Tibial nerve (tissue), 3 donors: Measurements from ENCODE around the gene HAUS7.

Experiments used
- POLR2A ChIP-seq, 2 donors: fragments of 450-650 bp; IDR thresholded peaks; one replicate each; pipeline ENCODE4 v1.6.1; 2017; ENCODE audit warnings: antibody characterized with exemption in 2 of 2, mild to moderate bottlenecking in 2 of 2, moderate library complexity in 2 of 2
- TF ChIP-seq, protein P1 (sequence below), 5 experiments: fragments of 200-600 bp in 3 of 5; fragments of 450-650 bp in 2 of 5; sonication (generic) in 3 of 5; IDR thresholded peaks; one replicate each; pipeline ENCODE4 v1.5.1; 2016 to 2019; ENCODE audit warnings: antibody characterized with exemption in 5 of 5, mild to moderate bottlenecking in 3 of 5, moderate library complexity in 2 of 5

DNA sequence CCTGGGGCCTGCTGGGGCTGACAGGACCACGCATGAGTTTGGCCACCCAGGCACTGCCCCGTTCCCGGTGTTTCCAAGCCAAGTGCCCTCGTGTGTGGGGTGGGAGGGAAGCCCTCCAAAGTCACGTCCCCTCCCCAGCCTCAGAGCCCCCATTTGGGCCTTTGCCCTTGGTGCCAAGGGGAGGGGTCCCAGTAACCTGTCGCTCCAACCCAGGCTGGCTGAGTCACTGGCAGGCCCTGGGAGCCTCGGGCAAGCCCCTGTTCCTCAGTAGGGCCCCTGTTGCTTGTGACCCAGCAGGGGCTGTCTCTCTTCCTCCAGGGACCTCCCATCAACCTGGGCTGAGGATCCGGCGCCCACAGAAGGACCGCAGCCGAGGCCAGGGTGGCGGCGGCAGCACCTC, 10.7 kb upstream of the HAUS7 start:
- TF ChIP-seq, protein P1, sequence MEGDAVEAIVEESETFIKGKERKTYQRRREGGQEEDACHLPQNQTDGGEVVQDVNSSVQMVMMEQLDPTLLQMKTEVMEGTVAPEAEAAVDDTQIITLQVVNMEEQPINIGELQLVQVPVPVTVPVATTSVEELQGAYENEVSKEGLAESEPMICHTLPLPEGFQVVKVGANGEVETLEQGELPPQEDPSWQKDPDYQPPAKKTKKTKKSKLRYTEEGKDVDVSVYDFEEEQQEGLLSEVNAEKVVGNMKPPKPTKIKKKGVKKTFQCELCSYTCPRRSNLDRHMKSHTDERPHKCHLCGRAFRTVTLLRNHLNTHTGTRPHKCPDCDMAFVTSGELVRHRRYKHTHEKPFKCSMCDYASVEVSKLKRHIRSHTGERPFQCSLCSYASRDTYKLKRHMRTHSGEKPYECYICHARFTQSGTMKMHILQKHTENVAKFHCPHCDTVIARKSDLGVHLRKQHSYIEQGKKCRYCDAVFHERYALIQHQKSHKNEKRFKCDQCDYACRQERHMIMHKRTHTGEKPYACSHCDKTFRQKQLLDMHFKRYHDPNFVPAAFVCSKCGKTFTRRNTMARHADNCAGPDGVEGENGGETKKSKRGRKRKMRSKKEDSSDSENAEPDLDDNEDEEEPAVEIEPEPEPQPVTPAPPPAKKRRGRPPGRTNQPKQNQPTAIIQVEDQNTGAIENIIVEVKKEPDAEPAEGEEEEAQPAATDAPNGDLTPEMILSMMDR (IDR thresholded peaks at IDR 0.05), result no peak
- TF ChIP-seq POLR2A (IDR thresholded peaks at IDR 0.05), result no peak
